Hematopoietic multipotent progenitor cell treated with erythropoietin and hydrocortisone succinate and interleukin-3 and kit ligand, for 17 days (in vitro differentiated cells): Measurements from ENCODE around the gene ZNF296.

Source experiments
- DNase-seq: peaks from one replicate; pipeline ENCODE4 v3.0.0-alpha.2; 2015; ENCODE audit warnings: low spot score

The ZNF296 gene

DNA sequence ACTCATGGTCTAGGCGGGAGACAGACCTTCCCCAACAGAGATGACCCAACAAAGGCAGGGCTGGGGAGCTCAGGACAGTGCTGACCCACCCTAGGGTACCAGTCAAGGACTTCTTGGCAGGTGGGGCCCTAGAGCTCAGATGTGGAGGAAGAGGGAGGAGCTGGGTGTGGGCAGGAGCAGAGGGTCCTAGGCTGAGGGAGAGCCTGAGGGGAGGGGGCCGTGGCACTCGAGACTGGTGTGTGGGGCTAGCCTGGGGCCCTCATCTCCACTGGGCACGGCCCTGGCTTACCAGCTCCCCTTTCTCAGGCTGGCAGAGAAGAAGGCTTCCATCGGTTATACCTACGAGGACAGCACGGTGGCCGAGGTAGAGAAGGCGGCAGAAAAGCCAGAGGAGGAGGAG, 18.8 kb downstream of the ZNF296 start:
- no peak for DNase-seq

DNA sequence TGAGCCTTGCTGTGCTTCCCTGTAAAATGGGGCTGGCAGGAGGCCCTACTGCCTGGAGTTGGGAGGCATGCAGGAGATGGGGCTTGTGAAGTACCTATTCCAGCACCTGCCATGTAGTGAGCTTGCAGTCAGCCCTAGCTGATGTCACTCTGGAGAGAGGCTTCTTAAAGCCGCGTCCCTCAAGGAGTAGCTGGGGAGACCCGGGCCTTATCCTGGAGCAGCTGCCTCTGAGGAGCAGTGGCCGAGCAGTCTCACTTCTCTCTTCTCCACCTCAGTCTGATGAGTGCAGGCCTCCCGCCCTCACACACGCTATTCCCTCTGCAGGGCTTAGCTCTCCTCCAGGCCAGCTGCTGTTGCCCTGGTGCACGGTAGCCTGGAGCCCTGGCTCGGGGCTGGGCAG, 19.4 kb downstream of the ZNF296 start:
- DNase-seq, result no peak

DNA sequence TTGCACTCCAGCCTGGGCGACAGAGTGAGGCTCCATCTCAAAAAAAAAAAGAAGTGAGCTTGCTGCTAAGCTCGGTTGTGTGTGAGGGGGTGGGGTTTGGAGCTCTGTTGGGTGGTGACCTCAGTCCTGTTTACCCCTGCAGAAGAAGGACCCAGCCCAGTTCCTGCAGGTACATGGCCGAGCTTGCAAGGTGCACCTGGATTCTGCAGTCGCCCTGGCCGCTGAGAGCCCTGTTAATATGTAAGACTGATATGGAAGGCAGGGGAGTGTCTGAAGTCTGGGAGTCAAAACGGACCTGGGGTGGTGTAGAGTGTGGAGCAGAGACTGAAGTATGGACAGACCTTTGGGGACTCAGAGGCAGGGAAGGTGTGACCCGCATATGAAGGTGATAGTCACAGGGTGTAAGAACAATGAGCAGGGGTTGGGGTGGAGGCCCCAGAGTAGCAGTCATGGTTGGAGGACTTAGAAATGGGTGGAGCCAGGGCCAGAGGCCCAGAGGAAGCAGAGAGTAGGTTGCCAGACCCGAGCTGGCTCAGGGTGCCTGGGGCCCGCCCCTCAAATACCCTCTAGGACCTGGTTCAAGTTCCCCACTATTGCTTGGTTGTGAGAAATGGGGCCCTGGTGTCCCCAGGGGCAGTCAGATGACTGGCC, 24.2 kb downstream of the ZNF296 start:
- DNase-seq, result no peak

DNA sequence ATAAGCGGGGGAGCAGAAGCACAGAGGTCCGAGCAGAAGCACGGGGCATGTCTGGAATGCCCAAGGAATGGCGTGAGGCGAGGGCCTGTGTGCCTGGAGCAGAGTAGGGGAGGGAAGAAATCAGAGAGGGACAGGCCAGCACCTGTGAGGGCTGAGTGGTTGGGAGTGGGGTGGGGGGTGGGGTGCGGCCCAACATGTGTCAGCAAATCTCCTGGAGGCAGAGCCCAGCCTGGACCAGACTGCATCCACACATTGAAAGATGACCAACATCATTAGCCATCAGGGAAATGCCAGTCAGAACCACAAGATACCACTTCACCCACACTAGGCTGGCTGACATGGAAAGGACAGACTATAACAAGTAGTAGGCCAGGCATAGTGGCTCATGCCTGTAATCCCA, 26.2 kb downstream of the ZNF296 start:
- DNase-seq, result no peak

DNA sequence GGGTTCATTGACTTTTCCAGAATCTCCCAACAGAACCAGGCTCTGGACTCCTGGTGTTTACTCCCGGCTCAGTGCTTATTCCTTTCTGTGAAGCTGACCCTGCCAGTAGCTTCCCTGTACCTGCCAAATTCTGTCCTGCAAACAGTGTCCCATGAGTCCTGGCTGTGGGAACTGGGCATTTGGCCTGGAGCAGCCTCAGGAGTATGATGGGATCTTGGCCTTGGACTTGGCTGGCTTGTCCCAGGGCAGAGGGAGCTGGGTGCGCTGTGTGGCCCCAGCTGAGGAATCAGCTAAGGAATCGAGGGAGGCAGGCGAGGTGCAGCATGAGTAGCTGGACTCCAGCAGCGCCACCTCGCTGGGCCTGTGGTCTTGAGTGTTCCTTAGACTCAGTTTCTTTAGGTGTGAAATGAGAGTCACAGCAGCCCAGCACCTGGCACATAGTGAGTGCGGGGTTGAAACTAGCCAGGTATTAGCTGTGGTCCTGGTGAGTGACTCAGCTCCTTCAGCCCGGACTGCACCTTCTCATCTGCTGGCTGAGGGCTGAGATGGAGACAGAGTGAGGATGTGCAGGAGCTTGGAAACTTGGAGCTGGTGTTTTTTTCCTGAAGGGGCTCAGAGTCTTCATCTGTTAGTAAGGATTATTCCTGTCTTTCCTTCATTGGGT, 27.1 kb downstream of the ZNF296 start:
- DNase-seq, result no peak

DNA sequence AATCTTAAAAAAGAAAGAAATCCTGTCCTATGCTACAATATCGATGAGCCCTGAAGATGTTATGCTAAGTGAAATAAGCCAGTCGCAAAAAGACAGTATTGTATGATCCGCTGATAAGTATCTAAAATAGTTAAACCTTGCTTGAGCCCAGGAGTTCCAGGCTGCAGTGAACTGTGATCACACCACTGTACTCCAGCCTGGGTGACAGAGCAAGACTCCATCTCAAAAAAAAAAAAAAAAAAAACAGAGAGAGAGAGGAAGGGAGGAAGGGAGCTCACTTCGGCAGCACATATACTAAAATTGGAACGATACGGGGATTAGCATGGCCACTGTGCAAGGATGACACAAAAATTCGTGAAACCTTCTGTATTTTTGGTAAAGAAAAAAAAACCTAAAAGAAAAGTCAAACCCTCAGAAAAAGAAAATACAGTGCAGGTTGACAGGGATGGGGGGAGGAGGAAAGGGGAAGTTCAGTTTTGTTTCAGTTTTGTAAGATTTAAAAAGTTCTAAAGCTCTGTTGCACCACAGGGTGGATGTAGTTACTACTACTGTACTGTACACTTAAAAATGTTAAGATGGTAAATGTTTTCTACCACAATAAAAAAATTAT, 29.0 kb downstream of the ZNF296 start:
- no peak for DNase-seq

DNA sequence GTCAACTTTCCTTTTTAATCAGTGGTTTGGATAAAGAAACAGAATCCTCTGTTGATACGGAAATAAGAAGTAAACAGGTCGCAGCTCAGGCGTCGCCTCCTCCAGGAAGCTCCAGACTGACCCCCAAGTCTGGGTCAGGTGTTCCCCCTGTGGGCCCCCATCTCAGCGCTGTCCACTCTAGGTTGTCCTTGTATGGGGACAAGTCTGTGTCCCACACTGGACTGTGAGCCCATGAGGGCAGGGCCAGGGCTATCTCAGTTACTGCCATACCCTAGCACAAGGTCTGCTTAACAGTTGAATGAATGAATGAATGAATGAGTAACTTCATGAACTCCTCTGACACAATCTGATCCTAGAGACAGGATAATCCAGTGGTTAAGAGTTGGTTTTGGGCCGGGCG, 29.9 kb downstream of the ZNF296 start:
- DNase-seq, result no peak

DNA sequence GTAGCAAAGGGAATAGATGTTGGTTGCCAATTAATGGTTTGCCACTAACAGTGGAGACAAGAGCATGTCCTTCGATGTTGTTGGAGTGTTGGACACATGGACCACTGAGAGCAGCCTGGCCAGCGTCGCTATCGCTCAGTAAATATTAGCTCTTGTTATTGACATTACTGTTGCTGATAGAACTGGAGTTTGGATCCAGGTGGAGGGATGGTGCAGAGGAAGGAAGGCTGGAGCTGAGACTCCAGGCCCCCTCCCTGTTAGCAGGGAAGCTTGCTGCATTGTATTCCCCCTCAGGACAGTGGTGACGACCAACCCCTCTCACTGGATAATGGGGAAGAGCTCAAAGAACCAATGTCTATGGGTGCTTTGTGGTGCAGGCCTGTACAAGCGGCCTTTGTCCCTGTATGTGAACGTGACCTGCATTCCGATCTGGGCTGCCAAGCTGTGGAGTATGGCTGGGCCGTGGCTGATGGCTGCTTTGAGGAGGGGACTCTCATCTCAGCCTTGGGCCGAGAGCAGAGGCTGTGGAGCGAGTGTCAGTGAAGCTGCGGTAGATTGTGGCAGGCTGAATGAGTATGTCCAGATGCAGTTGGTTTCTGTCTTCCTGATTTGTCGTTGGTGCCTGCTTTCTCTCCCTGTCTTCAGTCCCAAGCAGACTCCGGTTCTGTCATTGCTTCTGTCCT, 30.5 kb downstream of the ZNF296 start:
- no peak for DNase-seq

DNA sequence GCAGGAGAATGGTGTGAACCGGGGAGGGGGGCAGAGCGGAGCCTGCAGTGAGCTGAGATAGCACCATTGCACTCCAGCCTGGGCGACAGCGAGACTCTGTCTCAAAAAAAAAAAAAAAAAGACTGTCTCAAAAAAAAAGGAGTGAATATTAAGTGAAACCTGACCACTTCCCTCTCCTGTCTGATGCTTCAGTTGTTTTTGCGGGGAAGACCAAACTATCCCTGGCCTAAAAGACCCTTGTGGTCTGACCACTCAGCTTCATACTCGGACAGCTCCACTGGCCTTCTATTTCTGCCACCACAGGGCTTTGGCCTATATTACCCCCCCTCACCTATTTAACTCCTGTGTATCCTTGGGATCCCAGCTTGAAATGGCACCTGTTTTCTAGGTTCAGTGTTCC, 35.2 kb downstream of the ZNF296 start:
- DNase-seq, result no peak

DNA sequence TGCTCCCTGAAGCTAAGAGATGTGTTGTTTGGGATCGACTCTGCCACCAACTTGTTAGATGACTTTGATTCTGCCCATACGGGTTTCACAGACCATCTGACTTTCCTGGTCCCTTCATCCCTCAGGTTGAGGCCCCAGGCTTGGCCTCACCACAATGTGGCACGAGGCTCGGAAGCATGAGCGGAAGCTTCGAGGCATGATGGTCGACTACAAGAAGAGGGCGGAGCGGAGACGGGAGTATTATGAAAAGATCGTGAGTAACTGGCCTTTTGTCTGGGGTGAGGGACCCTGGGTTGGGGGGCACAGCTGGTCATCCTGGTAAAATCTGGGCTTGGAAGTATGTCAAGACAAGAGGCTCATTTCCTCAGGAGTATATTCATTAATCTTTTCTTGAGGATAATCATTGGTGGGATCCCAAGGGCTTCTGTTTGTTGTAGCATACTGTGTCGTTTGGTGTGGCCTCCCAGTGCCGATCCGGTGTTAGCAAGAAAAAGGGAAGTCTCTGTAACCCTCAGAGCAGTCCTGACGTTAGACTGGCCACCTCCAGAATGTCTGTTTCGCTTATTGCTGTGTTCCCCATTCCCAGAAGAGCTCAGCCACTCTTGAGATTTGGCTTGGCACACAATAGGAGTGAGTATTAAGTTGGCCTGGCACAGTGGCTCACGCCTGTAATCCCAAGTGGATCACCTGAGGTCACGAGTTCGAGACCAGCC, 36.1 kb downstream of the ZNF296 start:
- DNase-seq, result no peak

DNA sequence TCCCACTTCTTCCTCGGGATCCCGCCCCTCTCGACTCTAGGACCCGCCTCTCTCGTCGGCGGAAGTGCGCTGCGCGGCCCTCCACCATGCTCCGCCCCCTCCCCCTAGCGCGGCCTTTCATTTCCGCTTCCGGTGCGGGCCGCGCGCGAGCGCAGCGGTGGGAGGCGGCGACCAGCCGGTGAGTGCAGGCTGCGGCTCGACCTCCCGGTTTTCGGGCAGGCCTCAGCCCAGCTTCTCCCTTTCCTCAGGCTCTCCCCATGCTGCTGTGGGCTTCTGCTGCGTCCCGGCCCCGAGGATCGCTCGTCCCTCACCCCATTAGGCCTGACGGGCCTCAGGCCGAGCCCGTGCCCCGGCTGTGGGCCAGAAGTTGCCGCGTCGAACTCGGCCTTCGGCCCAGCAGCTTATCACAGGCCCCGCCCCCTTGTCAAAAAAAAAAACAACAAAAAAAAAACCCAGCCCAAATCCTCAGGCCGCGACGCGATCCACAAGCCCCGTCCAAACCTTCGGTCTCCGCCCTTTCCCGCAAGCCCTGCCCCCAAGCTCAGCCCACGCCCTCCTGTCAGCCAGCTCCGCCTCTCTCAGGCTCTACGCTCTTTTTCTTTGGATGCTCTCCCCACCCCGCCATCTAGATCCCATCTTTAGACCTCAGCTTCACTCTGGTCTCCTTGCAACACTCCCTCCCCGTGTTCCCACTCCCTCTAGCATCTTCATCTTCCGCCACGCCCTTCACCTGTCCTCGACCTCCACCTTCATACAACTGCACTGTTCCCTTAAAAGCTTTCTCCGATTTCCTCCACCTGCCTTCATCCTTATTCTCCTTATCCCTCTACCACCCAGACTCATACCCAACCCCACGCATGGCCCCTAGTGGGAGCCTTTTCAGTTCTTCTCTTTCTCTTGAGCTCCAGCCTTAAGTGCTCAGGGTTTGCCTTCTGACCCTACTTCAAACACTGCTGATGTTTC, 37.1 kb downstream of the ZNF296 start, which contains the start of gene CLASRP:
Gene CLASRP, plus strand, starts transcription at position 115 of the 963 bp plus-strand sequence. CDS start 1,168 bp downstream, outside the sequence.
- DNase-seq, result peak; percentile 92

DNA sequence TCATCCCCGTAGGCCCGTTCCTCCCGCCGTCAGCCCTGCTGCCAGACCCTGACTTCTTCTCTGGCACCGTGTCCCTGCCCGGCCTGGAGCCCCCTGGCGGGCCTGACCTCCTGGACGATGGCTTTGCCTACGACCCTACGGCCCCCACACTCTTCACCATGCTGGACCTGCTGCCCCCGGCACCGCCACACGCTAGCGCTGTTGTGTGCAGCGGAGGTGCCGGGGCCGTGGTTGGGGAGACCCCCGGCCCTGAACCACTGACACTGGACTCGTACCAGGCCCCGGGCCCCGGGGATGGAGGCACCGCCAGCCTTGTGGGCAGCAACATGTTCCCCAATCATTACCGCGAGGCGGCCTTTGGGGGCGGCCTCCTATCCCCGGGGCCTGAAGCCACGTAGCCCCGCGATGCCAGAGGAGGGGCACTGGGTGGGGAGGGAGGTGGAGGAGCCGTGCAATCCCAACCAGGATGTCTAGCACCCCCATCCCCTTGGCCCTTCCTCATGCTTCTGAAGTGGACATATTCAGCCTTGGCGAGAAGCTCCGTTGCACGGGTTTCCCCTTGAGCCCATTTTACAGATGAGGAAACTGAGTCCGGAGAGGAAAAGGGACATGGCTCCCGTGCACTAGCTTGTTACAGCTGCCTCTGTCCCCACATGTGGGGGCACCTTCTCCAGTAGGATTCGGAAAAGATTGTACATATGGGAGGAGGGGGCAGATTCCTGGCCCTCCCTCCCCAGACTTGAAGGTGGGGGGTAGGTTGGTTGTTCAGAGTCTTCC, 38.7 kb downstream of the ZNF296 start:
- DNase-seq, result no peak

DNA sequence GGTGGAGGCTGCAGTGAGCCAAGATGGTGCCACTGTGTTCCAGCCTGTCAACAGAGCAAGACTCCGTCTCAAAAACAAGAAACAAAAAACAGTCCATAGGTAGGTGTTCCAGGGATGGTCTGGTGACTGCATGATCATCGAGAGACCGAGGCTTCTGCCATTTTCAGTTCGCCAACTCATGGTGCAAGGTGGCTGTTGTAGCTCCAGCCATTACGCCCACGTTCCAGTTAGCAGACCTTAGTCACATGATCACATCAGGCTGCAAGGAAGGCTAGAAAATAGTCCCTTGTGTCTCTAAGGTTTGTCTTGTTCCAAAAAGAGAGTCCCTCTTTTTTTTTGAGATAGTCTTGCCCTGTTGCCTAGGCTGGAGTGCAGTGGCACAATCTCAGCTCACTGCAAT, 40.5 kb downstream of the ZNF296 start:
- no peak for DNase-seq

DNA sequence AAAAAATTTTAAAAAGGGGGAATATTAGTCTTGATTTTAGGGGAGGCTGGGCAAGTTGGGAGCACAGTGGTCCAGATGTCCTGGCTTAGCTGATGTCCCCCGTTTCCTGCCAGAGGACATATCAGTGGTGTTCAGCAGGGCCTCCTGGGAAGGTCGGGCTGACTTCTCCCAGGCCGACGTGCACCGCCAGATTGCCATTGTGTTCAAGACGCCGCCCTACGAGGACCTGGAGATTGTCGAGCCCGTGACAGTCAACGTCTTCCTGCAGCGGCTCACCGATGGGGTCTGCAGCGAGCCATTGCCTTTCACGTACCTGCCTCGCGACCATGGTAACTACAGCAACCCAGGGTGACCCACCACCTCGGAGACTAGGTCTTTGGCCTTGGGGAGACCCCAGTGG, 43.9 kb downstream of the ZNF296 start:
- DNase-seq, result no peak

DNA sequence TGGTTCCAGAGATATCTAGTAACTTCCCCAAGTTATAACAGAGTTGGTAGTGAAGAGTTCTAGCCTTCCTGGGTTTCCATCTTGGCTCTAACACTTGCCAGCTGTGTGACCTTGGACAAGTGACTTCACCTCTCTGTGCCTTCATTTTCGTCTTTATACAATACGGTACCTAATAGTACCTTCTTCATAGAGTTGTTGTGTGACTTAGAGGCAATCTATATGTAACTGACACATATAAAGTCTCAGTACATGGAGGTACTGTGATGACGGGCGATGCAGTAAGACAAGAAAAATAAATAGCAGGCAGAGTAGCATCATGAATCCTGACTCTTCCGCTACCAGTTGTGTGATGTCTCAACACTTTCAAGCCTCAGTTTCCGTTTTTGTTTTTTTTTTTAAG, 45.5 kb downstream of the ZNF296 start:
- no peak for DNase-seq

DNA sequence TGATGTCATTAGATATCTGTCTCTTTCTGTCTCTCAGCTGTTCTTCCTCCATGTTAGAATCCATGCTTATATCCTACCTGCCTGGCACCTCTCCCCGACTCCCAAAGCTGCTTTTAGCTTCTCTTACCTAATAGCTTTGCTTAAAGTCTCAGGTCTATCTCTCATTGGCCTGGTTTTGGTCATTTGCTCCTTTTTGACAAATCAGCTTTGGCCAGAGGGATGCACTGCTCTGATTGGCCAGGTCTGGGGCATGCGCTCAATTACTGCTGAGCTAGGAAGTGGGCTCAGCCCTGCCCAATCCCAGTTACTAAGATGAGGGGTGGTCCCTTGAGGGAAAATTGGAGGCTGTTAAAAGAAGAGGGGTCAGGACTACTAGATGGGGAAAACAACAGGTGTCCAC, 48.9 kb downstream of the ZNF296 start:
- DNase-seq, result no peak

DNA sequence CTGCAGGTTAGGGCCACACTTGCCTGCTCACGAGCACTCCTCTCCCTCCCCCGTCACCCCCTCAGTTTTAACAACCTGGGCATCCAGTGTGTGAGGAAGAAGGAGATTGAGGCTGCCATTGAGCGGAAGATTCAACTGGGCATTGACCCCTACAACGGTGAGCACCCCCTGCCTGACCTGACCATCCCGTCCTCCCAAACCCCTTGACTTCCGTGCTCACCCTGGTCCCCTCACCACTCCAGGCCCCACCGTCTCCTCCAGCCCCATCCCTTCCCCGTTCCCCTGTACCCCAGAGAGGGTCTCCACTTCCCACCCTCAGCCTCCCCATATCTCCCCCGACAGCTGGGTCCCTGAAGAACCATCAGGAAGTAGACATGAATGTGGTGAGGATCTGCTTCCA, 51.0 kb downstream of the ZNF296 start:
- DNase-seq, result no peak

DNA sequence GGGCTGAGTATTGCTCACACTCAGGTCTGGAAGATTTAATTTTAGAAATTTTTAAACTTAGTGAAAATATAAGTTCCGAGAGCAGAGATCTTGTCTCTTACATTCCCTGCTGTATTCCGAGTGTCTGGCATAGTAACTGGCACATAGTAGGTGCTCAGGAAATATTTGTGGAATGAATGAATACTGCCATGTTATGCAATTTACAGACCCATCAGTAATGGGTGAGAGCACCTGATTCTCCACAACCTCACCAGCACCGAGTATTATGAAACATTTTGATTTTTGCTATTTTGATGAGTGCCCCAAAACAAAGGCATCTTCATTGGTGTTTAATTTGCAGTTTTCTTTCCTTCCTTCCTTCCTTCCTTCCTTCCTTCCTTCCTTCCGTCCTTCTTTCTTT, 53.2 kb downstream of the ZNF296 start:
- DNase-seq, result no peak

DNA sequence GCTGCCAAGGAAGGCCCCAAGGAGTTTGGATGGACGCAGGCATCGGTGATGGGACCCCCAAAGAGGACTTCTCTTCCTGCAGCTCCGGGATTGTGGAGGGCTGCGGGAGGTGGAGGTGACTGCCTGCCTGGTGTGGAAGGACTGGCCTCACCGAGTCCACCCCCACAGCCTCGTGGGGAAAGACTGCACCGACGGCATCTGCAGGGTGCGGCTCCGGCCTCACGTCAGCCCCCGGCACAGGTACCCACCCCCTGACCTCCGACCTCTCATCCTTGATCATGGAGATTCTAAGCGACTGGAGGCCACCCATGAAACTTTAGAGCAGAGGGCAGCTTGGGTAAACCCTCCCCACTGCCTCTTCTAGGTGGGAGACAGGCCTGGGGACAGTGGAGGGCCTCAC, 54.3 kb downstream of the ZNF296 start:
- DNase-seq, result no peak
